Endothelial cell of umbilical vein (primary cell): ENCODE data around the gene SERPINE3. TPM values are rescaled to one million over a fixed set of nuclear protein-coding genes. Genes with fewer than 3 reads are reported as not detected.

ENCODE experiments used
- BruUV-seq: library from RNA; stranded (reverse); fragments of 400-500 nt; replicated peaks from 2 replicates; lab custom pipeline; 2021; lab: Mats Ljungman, UMichigan
- CTCF ChIA-PET: fragments of 300-600, 350-600 bp; sonication (Branson Sonifier 250); formaldehyde crosslinking; loops from one replicate; lab custom pipeline; 2021; ENCODE audit warnings: antibody characterized with exemption, inconsistent platforms; lab: Charles Lee
- POLR2A ChIA-PET: fragments of 300-600, 350-600 bp; sonication (Branson Sonifier 250); formaldehyde crosslinking; loops from one replicate; lab custom pipeline; 2021; ENCODE audit warnings: antibody characterized with exemption, inconsistent platforms; lab: Charles Lee
- DNase-seq: peaks from one replicate; pipeline ENCODE4 v3.0.0-alpha.2; 2011; ENCODE audit warnings: low read depth, low spot score
- FAIRE-seq: peaks from 2 replicates; lab custom pipeline; 2011; peaks lifted over from hg19 to GRCh38; lab: Jason Lieb, UNC
- H2AFZ ChIP-seq: 2 replicates; pipeline ENCODE4 v1.6.0; 2012; ENCODE audit warnings: low read depth, low read length, control low read depth, inconsistent platforms
- H3K27ac ChIP-seq: 2 replicates; pipeline ENCODE4 v1.5.1; 2011; ENCODE audit warnings: low read depth, mild to moderate bottlenecking, control low read depth, low read length, moderate library complexity; ENCODE audit not compliant: insufficient read depth
- H3K27me3 ChIP-seq, 2 experiments: 2 replicates each; pipeline versions ENCODE4 v1.6.0 to v1.6.1; 2011; ENCODE audit warnings: low read length in 2 of 2, mixed read lengths in 1 of 2; ENCODE audit not compliant: control insufficient read depth in 2 of 2, insufficient read depth in 2 of 2
- H3K36me3 ChIP-seq, 2 experiments: 2 replicates in 1 of 2; 3 replicates in 1 of 2; pipeline ENCODE4 v1.5.1; 2011; ENCODE audit warnings: low read length in 2 of 2, mild to moderate bottlenecking in 1 of 2, moderate library complexity in 1 of 2; ENCODE audit not compliant: control insufficient read depth in 2 of 2, insufficient read depth in 2 of 2; ENCODE audit errors: extremely low read depth in 1 of 2
- H3K4me1 ChIP-seq: 3 replicates; pipeline ENCODE4 v1.5.1; 2011; ENCODE audit warnings: mild to moderate bottlenecking, low read length; ENCODE audit not compliant: control insufficient read depth, insufficient read depth; ENCODE audit errors: extremely low read depth
- H3K4me2 ChIP-seq: 2 replicates; pipeline ENCODE4 v1.6.1; 2011; ENCODE audit warnings: low read length, control low read depth, mixed read lengths; ENCODE audit not compliant: insufficient read depth
- H3K4me3 ChIP-seq, 3 experiments: fragments of 200-600 bp in 1 of 3; sonication (generic), shearing (Covaris generic) in 1 of 3; replicated peaks in 1 of 3; 2 replicates each; pipeline ENCODE4 v1.5.1; 2011 to 2016; ENCODE audit warnings: control low read depth in 3 of 3, low read length in 3 of 3, mild to moderate bottlenecking in 2 of 3, inconsistent platforms in 1 of 3, low read depth in 1 of 3, moderate library complexity in 1 of 3; ENCODE audit not compliant: insufficient read depth in 1 of 3
- H3K79me2 ChIP-seq: 2 replicates; pipeline ENCODE4 v1.6.0; 2012; ENCODE audit warnings: low read length, inconsistent platforms; ENCODE audit not compliant: control insufficient read depth, insufficient read depth
- H3K9ac ChIP-seq: replicated peaks from 2 replicates; pipeline ENCODE3; 2011; ENCODE audit warnings: low read length, control low read depth; ENCODE audit not compliant: insufficient read depth; ENCODE audit errors: extremely low read depth
- H3K9me1 ChIP-seq: replicated peaks from 3 replicates; pipeline ENCODE4 v1.6.0; 2011; ENCODE audit warnings: mild to moderate bottlenecking, low read length; ENCODE audit not compliant: control insufficient read depth, insufficient read depth; ENCODE audit errors: extremely low read depth
- H3K9me3 ChIP-seq: replicated peaks from 2 replicates; pipeline ENCODE4 v1.5.1; 2012; ENCODE audit warnings: low read length, inconsistent platforms; ENCODE audit not compliant: control insufficient read depth, insufficient read depth
- H4K20me1 ChIP-seq: replicated peaks from 2 replicates; pipeline ENCODE3; 2011; ENCODE audit warnings: mild to moderate bottlenecking, low read length; ENCODE audit not compliant: control insufficient read depth, insufficient read depth; ENCODE audit errors: extremely low read depth
- CTCF ChIP-seq, 2 donors: IDR thresholded peaks; 1 replicate in 1 of 2; 2 replicates in 1 of 2; pipeline ENCODE4 v1.5.1; 2011; ENCODE audit warnings: low read length in 2 of 2, mild to moderate bottlenecking in 2 of 2, moderate library complexity in 2 of 2, control low read depth in 1 of 2, inconsistent platforms in 1 of 2, low read depth in 1 of 2; ENCODE audit not compliant: insufficient read depth in 1 of 2; ENCODE audit errors: extremely low read depth in 1 of 2
- EZH2 ChIP-seq: IDR thresholded peaks from 2 replicates; pipeline ENCODE4 v1.6.1; 2012; ENCODE audit warnings: borderline replicate concordance, low read depth, mild to moderate bottlenecking, moderate library complexity, low read length, inconsistent platforms; ENCODE audit not compliant: severe bottlenecking
- GATA2 ChIP-seq: IDR thresholded peaks from 2 replicates; pipeline ENCODE4 v1.7.0; 2011; ENCODE audit warnings: low read depth, mild to moderate bottlenecking, moderate library complexity, mixed read lengths, low read length; ENCODE audit not compliant: insufficient read length, insufficient read depth
- JUN ChIP-seq: IDR thresholded peaks from 2 replicates; pipeline ENCODE4 v1.6.1; 2011; ENCODE audit warnings: borderline replicate concordance, low read depth; ENCODE audit not compliant: insufficient read length, insufficient read depth
- MAX ChIP-seq: IDR thresholded peaks from 2 replicates; pipeline ENCODE4 v1.6.1; 2011; ENCODE audit not compliant: insufficient read depth, insufficient read length
- MYC ChIP-seq: IDR thresholded peaks from one replicate; pipeline ENCODE4 v1.6.1; 2011; ENCODE audit warnings: mild to moderate bottlenecking, low read depth, low read length
- POLR2AphosphoS5 ChIP-seq: IDR thresholded peaks from 2 replicates; pipeline ENCODE4 v1.6.1; 2012; ENCODE audit warnings: low read depth, mild to moderate bottlenecking, control low read depth, low read length, moderate library complexity; ENCODE audit not compliant: insufficient read depth
- dilution Hi-C: fragments of 300-500 bp; cut with MboI; formaldehyde crosslinking; loops from one replicate; pipeline ENCODE4 v1.15.0; 2019; ENCODE audit warnings: low sequenced_read_pairs; ENCODE audit not compliant: extremely low pct_ligation_motif_present
- intact Hi-C: fragments of 100-400 bp; cut with micrococcal nuclease; formaldehyde crosslinking; loops from one replicate; pipeline ENCODE4 v1.10.0; 2022
- polyA plus RNA-seq, 4 experiments: library from polyadenylated mRNA; depleted of rRNA in 3 of 4; stranded (reverse) in 3 of 4; unstranded in 1 of 4; fragments of >200 nt; gene quantifications; 2 replicates each; pipeline versions ENCODE4 v1.2.1 to v1.2.3, GENCODE V29; 2011 to 2012; ENCODE audit warnings: missing spikeins in 1 of 4
- total RNA-seq: library from RNA; stranded (reverse); gene quantifications from 2 replicates; pipeline ENCODE4 v1.2.3, GENCODE V29; 2021

SERPINE3 gene
- total and polyA plus RNA-seq, 2 donors (not counting 3 experiments of a cell fraction or from before 2014, with no cell fraction given) = not detected

DNA sequence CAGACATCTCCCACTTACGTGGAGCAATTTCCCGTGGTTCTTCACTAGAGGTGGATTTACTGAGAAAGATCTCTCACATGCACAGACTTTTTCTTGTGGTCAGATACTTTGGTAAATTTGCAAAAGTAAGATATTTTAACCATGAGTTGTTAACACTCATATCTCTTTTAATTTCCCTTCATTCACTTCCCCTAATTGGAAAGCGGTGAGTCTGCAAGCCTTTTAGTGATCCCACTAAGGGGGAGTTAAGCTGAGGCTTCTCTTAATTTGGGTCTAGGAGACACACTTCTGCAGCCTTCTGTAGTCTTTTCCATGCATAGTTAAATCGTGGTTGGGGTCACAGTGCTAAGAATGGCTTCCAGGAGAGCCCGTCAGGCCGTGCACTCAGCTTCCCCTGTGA is 30.7 kb upstream of the SERPINE3 start:
- Histone ChIP-seq H3K4me1 (peaks cover 4% of the 10 kb centered on the region), H2AFZ (no peak overlapping the region), H3K9me3 (no peaks in the 10 kb centered on the region), H4K20me1 (no peaks in the 10 kb centered on the region), H3K27ac (no peak overlapping the region), H3K79me2 (no peaks in the 10 kb centered on the region), H3K27me3 (no peaks in the 10 kb centered on the region), H3K36me3 (no peaks in the 10 kb centered on the region), H3K9me1 (no peaks in the 10 kb centered on the region), H3K4me2 (no peak overlapping the region), H3K4me3 (no peak overlapping the region), H3K9ac (no peak overlapping the region)
- BruUV-seq = no TSS peak
- no peak for DNase-seq
- intact Hi-C loops (no loop called here), dilution Hi-C loops (no loop called here)
- POLR2A ChIA-PET = no interaction called here
- CTCF ChIA-PET = interaction anchor here (1.2 to 1.4 kb wide), 2 partner anchors 11 to 183 kb away, joined by 3 to 5 read pairs; no protein-coding TSS in a partner anchor
- no peak for FAIRE-seq
- TF ChIP-seq GATA2 = no peak
- no peak for TF ChIP-seq JUN
- no peak for TF ChIP-seq EZH2
- no peak for TF ChIP-seq MYC
- no peak for TF ChIP-seq POLR2AphosphoS5
- TF ChIP-seq CTCF (IDR thresholded peaks at IDR 0.05; ENCODE audit: extremely low read depth in 1 of 2, insufficient read depth in 1 of 2, low read depth in 1 of 2, low read length in 2 of 2) = no peak
- no peak for TF ChIP-seq MAX
